LNCAP (cell line): Measurements from ENCODE around the gene RBPJL.

Experiments
- TF ChIP-seq, protein P1 (sequence below): fragments of 450-650 bp; IDR thresholded peaks from 2 replicates; pipeline ENCODE4 v1.5.1; 2017; ENCODE audit warnings: mild to moderate bottlenecking

The RBPJL gene, protein sequence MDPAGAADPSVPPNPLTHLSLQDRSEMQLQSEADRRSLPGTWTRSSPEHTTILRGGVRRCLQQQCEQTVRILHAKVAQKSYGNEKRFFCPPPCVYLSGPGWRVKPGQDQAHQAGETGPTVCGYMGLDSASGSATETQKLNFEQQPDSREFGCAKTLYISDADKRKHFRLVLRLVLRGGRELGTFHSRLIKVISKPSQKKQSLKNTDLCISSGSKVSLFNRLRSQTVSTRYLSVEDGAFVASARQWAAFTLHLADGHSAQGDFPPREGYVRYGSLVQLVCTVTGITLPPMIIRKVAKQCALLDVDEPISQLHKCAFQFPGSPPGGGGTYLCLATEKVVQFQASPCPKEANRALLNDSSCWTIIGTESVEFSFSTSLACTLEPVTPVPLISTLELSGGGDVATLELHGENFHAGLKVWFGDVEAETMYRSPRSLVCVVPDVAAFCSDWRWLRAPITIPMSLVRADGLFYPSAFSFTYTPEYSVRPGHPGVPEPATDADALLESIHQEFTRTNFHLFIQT

GRCh38 chr20:45306431-45306982, at the start of gene RBPJL:
RBPJL (plus strand) TSS chr20:45306840; CDS start chr20:45306923, 83 bp downstream.
- TF ChIP-seq, protein P1, sequence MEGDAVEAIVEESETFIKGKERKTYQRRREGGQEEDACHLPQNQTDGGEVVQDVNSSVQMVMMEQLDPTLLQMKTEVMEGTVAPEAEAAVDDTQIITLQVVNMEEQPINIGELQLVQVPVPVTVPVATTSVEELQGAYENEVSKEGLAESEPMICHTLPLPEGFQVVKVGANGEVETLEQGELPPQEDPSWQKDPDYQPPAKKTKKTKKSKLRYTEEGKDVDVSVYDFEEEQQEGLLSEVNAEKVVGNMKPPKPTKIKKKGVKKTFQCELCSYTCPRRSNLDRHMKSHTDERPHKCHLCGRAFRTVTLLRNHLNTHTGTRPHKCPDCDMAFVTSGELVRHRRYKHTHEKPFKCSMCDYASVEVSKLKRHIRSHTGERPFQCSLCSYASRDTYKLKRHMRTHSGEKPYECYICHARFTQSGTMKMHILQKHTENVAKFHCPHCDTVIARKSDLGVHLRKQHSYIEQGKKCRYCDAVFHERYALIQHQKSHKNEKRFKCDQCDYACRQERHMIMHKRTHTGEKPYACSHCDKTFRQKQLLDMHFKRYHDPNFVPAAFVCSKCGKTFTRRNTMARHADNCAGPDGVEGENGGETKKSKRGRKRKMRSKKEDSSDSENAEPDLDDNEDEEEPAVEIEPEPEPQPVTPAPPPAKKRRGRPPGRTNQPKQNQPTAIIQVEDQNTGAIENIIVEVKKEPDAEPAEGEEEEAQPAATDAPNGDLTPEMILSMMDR, result peak; percentile 89

DNA sequence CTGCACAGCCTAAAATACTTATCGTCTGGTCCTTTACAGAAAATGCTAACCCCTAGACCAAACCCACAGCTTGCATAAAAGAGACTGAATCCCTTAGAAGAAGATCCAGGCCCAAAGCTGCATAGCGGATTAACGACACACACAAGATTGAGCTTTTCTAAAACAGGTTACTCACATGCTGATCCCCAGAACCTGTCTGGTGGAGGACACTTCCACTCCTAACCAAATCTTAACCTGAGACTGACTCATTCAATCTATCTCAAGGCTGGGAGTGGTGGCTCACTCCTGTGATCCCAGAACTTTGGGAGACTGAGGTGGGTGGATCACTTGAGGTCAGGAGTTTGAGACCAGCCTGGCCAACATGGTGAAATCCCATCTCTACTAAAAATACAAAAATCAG, 49.5 kb upstream of the RBPJL start:
- TF ChIP-seq, protein P1, result no peak

DNA sequence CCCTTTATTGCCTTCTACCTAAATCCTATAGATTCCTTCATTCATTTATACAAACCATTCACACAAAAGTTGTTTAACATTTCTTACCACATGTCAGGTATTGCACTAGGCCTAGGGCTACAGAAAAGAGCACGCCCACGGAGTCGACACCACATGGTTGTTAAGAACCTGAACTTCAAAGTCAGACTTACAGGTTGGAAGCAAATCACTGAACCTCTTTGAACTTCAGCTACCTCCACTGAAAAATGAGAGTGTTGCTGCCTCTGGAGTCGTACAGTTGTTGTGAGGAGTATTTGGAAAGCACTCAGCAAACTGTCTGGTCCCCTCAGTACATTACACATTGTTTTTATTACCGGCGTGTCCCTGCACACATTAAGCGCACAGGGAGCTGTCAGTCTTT, 48.9 kb upstream of the RBPJL start:
- TF ChIP-seq, protein P1, result no peak

DNA sequence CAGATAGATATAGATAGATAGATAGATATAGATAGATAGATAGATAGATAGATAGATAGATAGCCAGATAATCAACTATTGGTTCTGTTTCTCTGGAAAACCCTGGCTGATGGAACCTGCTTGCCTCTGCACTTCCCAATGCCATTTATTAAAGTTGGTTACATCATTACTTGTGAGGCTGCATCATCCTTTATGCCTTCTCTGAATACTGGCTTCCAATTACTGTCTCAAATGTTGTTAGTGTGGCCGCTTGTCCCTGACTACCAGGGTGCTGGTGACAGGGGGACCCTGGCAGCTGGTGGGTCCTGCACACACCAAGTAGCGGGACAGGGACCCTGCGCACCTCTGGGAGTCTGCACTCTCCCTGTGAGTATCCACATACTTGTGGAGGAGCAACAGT, 48.4 kb upstream of the RBPJL start:
- TF ChIP-seq, protein P1, result no peak

- TF ChIP-seq, protein P1, result no peak
These were observed 48.0 kb upstream of the RBPJL start for GRCh38 chr20:45258664-45259063.

DNA sequence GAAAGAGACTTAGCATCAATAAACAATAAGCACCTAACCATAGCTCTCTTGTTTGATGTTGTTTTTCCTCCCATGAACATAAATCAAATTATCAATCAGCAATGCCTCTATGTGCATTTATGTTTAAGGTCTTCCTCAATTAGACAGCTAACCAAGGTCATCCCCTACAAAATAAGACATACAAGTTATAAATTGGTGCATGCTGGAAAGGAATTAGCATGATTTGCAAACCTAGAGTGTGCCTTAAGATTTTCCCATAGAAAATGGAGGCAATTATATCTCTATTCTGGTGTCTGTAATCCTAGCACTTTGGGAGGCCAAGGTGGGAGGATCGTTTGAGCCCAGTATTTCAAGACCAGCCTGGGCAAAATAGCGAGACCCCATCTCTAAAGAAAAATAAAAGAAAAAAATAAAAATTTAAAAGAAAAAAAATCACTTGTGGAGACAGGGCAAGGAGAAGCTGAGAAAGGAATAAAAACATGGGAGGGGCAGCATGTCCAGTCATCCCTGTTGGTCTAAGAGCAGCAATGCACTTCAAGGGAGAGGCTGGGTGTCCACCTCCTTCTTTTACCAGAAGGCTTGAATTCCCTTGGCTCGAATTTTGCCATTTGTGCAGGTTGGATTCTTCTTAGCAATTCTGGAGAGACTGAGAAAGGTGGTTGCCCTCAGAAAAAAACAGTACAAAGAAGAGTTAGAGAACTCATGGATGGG, 42.9 kb upstream of the RBPJL start:
- TF ChIP-seq, protein P1, result no peak

DNA sequence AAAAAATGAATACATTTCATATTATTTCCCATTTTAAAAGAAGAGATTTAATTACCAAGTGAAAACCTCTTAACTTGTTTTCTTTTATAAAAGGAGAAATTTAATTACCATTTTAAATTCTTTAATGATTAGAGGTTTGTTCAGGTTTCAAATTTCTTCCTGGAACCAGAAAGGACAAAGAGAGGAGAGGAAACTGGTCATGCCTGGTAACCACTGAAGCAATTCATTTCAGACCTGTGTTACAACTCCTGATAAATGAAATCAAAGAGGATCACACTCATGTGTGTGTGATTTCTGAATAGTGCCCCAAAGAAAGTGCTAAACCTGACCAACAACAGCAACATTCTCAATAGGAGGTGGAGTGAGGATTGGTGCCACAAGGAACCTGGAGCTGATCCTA, 39.7 kb upstream of the RBPJL start:
- TF ChIP-seq, protein P1, result no peak
